ENCODE results near the gene SENP1.

SENP1 gene

GRCh38 chr12:48036818-48037217 lies 69.1 kb downstream of the SENP1 start:
- no peak for DNase-seq (ENCODE audit: low spot score)

- DNase-seq (ENCODE audit: low spot score) = no peak
Measured at GRCh38 chr12:48034835-48035805, 70.8 kb downstream of the SENP1 start.

DNA sequence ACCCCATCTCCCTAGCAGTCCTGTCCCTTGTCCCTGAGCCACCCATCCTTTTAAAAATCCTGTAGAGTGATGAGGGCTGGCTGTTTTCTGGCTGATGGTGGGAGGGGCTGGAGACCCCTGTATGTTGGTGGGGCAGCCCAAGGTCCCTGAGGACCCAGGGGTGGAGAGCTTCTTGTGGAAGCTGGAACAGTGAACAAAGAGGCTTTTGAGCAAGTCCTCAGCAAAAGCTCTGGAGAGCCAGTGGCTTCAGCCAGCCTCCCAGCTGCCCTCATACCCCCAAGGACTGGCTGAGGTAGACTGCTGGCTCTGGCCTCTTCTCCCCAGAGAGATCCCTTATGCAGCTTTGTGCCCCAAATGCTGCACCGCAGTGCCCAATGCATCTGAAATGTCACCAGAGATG lies 72.4 kb downstream of the SENP1 start:
- DNase-seq (ENCODE audit: low spot score) = no peak

DNA sequence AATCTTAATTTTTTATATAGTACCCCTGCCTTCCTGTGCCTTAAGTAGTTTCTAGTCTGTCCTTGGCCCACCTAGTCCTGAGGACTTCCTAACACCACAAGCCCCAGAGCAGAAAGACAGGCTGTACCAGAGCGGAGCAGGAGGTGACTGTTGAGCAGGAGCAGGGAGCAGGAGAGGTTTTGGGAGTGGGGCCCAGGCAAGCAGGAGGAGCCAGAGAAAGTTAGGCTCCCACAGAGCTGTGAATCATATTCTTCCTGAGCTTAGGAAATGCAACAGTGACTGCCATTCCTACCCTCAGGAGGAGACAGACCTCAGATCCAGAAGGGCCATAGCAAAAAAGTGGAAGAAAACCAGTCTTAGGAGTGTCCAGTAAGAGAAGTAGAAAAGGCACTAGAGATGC lies 73.3 kb downstream of the SENP1 start:
- DNase-seq (ENCODE audit: low spot score) = no peak

GRCh38 chr12:48031135-48031960 lies 74.5 kb downstream of the SENP1 start:
- no peak for DNase-seq (ENCODE audit: low spot score)

DNA sequence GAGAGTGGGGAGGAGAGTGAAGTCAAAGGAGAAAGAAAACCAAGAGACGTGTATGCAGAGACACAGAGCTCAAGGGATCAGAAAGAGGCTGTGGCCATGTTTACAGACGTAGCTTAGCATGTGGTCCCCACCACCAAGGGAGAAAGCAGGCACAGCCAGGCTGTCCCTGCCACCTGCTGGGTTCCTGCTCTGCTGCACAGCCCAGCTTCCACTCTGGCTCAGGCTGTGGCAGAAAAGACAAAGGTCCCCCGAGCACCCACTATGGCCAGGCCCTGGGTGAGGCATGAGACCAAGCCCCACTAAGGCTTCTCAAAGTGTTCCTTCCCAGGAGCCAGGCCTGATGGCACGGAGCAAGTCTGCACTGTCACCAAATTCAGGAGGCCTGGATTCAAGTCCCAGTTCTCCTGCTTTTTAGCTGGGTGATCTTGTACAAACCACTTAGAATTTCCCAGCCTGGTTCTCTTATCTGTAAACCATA lies 75.7 kb downstream of the SENP1 start:
- no peak for DNase-seq (ENCODE audit: low spot score)

GRCh38 chr12:48029491-48030172 lies 76.2 kb downstream of the SENP1 start:
- DNase-seq (ENCODE audit: low spot score) = no peak

DNA sequence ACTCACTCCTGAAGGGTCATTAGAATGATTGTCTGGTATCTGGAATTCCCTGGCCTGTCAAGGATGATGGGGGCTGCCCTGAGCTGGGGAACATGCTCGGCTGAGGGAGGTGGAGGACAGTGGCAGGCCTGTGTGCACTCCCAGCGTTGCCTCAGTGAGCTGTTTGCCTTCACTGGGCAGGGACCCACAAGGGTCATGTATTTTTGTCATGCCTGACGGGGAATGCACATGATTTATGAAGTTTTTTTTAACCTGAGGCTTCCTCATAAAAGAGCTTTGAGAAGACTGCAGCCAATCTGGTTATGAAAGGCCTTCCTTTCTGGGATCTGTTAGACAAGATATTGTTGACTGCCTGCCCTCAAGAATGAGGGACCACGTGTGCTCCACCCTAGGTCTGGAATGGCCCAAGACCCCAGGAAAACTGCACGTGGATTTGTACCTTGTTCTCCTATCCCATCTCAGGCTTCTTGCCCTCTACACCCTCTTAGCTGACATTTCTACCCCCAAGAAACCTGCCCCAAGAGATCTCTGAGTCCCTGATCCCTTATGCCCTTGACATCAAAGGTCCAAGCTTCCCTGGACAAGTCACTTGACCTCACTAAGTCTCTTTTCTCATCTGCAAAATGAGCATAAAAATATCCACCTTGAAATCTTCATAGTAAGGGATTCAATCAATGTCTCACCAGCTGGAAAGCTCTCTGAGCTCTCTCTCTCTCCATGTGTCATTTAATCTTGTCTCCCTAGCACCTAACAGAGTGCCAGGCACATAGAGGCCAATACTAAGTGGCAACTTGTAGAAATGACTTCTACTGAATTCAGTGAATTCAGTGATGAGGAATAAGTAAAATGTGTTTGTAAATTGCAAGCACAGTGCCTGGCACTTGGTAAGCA lies 77.1 kb downstream of the SENP1 start:
- no peak for DNase-seq (ENCODE audit: low spot score)

DNA sequence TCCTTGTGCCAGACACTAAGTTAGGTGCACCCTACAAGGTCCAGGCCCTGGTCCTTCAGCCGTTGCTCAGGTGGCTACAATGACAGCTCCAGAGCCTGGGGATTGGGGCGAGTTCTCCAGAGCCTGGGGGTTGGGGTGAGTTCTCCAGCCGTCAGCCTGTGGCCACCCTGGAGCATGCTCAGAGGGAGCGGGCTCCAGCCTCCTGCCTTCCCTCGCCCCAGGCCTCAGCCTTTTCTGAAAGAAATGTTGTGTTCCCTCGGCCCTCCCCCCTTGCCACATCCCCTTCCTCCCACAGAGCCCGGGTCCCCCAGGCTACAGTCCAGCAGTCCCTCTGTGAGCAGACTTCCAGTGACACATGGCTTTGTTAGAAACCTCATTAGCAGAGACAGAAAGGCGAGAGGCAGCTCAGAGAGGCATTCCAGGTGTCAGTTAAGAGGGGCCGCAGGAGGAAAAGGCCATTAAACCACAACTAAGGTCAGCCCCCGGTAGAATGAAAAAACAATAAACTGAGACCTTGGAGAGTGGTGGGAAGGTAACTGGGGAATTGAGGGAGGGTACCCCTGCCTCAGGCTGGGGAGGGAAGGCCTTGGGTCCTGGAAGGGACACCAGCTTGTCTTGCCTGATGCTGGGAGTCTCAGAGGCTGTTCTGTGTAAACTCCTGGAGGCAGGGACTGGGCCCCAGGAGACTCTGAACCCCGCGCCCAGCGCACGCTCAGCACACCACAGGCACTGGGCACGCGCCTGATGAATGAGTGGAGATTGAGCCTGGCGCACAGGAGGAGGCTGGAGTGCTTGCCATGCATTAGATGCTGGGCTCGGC lies 78.5 kb downstream of the SENP1 start:
- DNase-seq (ENCODE audit: low spot score) = no peak

DNA sequence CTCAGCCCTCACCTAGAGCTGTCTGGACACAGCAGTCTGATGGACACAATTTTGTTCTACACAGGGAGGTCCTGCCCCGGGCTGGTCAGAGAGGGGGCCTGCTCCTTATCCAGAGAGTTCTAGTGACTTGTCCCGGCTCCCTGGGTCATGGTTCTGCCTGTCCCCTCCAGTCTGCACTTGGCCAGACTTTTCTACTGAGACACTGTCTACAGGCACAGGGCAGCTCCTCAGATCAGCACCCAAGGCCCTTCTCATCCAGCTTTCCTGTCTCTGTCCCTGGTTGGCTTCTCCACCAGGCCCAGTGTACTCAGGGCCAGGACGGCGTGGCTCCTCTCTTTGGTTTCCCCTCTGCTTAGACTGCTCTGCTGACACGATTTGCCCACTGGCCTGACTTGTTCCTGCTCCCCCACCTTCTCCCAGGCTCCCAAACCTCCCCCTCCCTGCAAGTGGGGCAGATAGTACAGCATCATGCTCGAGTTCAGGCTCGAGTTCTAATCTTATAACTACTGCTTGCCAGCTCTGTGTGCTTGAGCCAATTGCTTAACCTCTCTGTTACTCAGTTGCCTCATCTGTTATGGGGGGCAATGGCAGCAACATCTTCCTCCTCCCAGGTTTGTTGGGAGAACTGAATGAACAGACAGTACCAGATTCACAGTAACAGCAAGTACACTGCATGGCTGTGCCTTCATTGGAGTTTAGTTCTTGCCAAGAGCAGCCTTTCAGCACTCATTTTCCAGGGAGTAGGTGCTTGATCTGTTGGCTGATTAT lies 79.6 kb downstream of the SENP1 start:
- DNase-seq (ENCODE audit: low spot score) = no peak

DNA sequence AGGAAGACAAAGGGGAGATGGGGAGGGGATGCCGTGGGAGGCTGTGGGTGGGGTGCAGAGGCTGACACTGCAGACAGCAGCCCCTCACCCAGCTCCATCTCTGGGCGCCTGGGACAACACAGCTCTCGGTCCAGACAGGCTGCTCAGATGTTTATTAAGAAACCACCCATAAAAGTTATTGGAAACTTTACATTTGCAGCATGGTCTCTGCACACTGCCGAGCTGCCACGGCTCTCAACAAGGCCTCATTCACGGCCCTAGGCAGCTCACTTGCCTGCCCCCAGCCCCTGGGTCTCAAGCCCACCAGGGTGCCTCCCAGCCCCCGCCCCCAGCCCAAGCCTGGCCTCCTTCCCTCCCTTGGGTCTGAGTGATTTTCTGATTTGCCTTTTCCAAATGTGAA lies 80.6 kb downstream of the SENP1 start:
- no peak for DNase-seq (ENCODE audit: low spot score)

GRCh38 chr12:48024735-48025134 lies 81.1 kb downstream of the SENP1 start:
- DNase-seq (ENCODE audit: low spot score) = no peak

DNA sequence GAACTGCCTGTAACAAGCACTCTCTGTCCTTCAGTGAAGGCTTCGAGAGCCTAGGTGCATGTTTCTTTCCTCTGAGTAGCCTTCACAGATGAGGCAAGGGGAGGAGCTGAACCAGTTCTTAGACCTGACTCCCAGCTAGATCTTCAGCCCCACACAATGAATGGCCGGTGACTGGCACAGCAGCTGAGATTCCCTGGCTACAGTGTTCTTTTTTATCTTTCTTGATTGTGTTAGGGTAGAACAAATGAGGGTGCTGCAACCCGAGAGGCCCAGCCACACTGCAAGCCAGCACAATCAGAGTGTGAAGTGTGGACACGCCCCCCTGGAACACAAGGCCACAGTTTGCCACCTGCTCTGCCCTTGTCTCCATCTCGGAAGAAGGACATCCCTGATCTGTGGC lies 82.5 kb downstream of the SENP1 start:
- no peak for DNase-seq (ENCODE audit: low spot score)

DNA sequence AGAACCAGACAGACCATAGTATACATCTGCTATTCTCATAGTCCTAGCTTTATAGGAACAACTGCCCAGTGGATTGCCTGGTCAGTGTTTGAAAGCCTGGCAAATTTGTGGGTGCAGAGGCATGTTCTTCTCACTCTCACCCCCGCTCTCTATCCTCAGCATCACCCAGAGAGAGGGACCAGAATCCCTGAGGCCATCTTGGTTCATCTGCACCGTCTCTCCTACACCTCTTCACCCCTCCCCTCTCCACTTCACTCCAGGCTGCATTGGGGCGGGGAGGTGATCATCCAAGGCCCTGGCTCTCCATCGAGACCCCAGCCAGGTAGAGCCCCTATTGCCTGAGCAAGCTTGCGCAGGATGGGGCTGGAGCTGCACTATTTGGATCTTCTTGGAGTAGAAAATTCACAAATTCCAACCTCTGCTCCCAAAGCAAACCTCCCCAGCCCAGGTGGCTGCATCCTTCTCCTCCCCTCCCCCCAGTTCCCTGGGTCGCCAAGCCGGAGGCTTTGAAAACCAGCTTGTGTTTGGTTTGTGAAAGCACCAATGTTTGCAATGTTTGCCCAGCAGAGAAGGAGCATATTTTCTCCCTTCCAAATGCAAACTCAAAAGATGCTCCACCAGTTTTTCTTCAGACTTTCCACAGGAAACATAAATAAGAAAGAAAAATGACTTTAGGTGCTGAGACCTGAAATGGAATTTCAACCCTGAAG lies 83.0 kb downstream of the SENP1 start:
- DNase-seq (ENCODE audit: low spot score) = no peak

DNA sequence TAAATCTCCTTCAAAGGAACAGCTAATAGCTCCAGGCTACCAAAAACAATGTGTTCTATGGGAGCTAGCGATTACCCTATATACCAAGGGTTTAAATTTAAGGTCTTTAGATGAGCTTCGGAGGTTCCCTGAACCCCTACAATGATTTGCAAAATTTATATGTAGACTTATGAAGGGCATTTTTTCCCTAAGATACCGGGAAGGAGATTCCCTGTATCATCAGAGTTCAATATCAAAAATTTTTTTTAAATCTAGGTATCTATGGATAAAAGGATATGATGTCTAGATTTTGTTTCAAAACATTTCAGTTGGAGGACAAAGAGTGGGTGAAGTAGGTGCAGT lies 83.7 kb downstream of the SENP1 start:
- no peak for DNase-seq (ENCODE audit: low spot score)

GRCh38 chr12:48021485-48022179 lies 84.2 kb downstream of the SENP1 start:
- DNase-seq (ENCODE audit: low spot score) = no peak

DNA sequence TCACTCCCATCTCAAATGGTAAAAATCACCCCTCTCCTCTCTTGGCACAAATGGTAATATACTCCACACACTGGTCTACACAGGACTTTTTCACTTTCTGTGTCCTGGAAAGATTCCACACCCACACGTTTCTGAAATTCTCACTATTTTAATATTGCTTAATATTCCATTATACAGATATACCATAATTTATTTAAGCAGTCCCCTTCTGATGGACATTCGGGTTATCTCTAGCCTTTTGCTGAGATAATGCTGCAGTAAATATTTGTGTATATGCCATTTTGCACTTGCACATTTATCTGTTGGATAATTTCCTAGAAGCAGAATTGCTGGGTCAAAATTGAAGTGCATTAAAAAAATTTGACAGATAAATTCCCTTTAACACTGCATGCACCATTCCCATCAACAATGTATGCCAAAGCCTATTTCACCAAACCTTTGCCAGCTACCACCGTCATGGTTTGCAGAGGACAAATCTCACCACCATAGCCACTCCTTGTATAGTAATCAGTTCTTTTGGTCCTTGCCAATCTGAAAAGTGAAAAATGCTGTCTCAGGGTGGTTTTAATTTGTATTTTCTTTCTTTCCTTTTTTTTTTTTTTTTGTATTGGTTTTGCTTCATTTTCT lies 86.1 kb downstream of the SENP1 start:
- DNase-seq (ENCODE audit: low spot score) = no peak

DNA sequence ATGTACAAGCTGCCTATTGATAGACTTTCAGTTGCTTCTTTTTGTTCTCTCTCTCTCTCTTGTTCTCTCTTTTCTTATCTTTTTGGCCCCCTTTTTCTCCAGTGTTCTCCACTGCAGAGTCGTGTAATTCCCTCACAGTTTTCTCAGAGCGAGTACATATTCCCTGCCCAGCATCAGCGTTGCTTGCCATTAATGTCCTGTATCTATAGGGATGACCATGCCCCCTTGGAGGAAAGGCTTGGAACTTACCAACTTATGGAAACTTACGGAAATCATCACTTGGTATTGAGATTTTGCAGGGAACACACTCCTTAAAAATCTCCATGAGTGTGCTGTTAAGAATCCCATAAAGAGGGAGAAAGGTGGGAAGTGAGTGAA lies 87.3 kb downstream of the SENP1 start:
- no peak for DNase-seq (ENCODE audit: low spot score)

All from putamen (tissue), 1 donor.